ENCODE data around the gene ELAC1. TPM values are rescaled to one million over a fixed set of nuclear protein-coding genes. Genes with fewer than 3 reads are reported as not detected.

ELAC1 gene
- total RNA-seq, 2 donors from 2014 or later, result 7.0 to 11.3 TPM

DNA sequence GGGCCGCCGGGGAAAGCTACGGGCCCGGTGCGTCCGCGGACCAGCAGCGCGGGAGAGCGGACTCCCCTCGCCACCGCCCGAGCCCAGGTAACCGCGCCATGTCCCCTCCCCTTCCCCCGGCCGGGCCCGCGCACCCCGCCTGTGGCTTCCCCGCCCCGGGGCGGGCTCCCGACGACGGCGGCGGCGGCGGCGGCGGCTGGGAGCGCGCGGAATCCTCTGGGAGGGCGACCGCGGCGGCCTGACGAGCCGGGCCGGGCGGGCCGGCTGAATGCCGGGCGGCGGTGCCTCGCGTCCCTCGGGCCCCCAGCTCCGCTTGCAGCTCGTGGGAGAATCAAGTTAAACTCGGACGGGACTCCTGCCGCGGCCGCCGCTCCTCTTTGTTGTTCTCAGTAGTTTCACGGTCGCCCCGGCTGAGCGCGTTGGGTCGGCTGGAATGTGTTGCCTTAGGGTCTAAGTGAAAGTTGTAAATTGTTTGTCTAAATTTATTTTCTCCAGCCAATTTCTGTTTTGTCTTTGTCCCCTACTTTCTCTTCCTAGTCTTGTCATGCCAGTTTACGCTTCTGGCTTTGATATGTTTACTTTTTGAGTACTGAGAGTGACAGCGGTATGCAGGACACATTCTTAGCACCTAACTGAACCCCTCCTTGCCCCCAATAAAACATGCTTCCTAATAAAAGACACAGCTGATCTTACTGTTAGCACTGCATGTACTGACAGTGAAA lies 62.9 kb downstream of the ELAC1 start:
- no peak for TF ChIP-seq CTCF (IDR thresholded peaks at IDR 0.05)
- H3K27me3 ChIP-seq, result no peaks in the 10 kb centered on the region
- H3K9me3 ChIP-seq, result no peaks in the 10 kb centered on the region
- peak; percentile 83 for DNase-seq
- intact Hi-C loops (cut with DNase I), result no loop called here
- peak overlapping the region; percentile 94 for H3K27ac ChIP-seq
- H3K4me3 ChIP-seq, result peak overlapping the region; percentile 44
- no peaks in the 10 kb centered on the region for H3K4me1 ChIP-seq
- H3K9ac ChIP-seq (ENCODE audit: low read depth in 2 of 2, low read length in 2 of 2), result peak overlapping the region; percentile 93 to 97
- H3K36me3 ChIP-seq, result no peaks in the 10 kb centered on the region

GRCh38 chr18:51032193-51032592 lies 64.4 kb downstream of the ELAC1 start:
- intact Hi-C loops (cut with DNase I), result no loop called here
- H3K27ac ChIP-seq, result no peak overlapping the region
- no peaks in the 10 kb centered on the region for H3K27me3 ChIP-seq
- no peaks in the 10 kb centered on the region for H3K9me3 ChIP-seq
- no peak for TF ChIP-seq CTCF (IDR thresholded peaks at IDR 0.05)
- DNase-seq, result no peak
- H3K9ac ChIP-seq (ENCODE audit: low read depth in 2 of 2, low read length in 2 of 2), result no peak overlapping the region
- no peaks in the 10 kb centered on the region for H3K36me3 ChIP-seq
- H3K4me3 ChIP-seq, result no peak overlapping the region
- no peaks in the 10 kb centered on the region for H3K4me1 ChIP-seq

- no peak for DNase-seq
- H3K4me1 ChIP-seq, result peaks cover 7% of the 10 kb centered on the region
- intact Hi-C loops (cut with DNase I), result no loop called here
- no peak overlapping the region for H3K4me3 ChIP-seq
- no peaks in the 10 kb centered on the region for H3K36me3 ChIP-seq
- H3K27ac ChIP-seq, result no peak overlapping the region
- H3K9me3 ChIP-seq, result no peaks in the 10 kb centered on the region
- no peaks in the 10 kb centered on the region for H3K27me3 ChIP-seq
- TF ChIP-seq CTCF (IDR thresholded peaks at IDR 0.05), result no peak
- no peak overlapping the region for H3K9ac ChIP-seq (ENCODE audit: low read depth in 2 of 2, low read length in 2 of 2)
These were observed 69.4 kb downstream of the ELAC1 start for GRCh38 chr18:51037230-51037629.

Other genes with a start within 250 kb of the ELAC1 start
- gene MRO, start 148.0 kb upstream of the ELAC1 start, total RNA-seq, result under 1 TPM; 0.05 to 0.21 TPM
- gene ME2, start 88.9 kb upstream of the ELAC1 start, total RNA-seq, result 10 to 100 TPM; 59.4 to 76.5 TPM
- gene SMAD4, start 62.2 kb downstream of the ELAC1 start, total RNA-seq, result 100 to 1,000 TPM in 1 of 2 donors, 10 to 100 TPM in 1; 74.0 to 106 TPM
- 10 to 100 TPM; 21.3 to 36.7 TPM for gene MEX3C, start 229.6 kb downstream of the ELAC1 start, total RNA-seq

Measured in colonic mucosa (tissue), 4 donors.